Measurements from ENCODE around the gene KBTBD13.
"Not testable (repeated sequence)": the region's sequence is repeated elsewhere in the genome, so short reads cannot be mapped to it uniquely, and the experiment has no call there.

The KBTBD13 gene

DNA sequence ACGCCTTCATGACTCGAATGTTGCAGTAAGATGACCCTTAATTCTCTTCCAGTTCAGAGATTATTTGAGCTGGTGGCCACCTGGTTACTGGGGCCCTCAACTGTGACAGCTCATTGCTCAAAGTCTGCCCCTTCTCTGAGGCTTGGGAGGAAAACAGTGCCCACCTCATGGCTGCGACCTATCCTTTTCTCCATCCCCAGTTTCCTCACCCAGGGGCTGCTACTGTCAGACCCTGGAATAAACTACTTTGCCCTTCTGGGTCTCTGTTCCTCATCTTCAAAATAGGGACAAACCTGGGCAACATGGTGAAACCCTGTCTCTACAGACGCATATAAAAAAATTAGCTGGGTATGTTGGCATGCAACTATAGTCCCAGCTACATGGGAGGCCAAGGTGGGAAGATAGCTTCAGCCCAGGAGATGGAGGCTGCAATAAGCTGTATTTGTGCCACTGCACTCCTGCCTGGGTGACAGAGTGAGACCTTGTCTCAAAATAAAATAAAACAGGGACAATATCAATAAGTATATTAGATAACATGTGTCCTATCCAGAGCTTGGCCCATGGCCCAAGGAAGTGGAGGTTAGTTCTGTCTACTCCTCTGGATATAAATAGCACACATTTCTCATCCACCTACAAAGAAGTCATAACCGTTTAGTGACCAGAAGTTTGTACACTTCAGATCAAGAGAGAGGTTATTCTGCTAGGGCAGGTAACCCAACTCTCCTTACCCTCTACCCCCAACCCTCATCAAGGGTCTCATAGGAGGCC, 6.6 kb upstream of the KBTBD13 start:
- no peak for DNase-seq (ENCODE audit: low read depth)

DNA sequence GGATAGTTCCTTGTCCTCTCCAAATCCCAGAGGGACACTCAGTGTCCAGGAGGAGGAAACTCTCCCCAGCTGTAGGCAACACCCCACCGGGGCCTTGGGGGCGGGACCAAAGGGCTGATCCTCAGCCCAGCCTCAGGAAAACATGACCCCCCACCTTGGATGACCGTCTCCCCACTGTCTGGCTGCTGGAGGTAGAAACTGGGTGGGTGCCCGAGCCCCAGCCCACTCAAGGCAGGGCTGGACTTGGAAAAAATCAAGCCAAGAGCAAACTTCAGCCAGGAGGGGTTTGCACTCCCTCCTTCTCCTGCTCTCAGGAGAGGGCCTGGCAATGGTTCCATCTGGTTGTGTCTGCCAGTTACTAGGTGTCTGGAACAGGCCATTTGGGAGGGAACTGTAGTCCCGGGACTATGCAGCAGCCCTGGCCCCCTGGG, 5.2 kb upstream of the KBTBD13 start:
- DNase-seq (ENCODE audit: low read depth) = no peak

DNA sequence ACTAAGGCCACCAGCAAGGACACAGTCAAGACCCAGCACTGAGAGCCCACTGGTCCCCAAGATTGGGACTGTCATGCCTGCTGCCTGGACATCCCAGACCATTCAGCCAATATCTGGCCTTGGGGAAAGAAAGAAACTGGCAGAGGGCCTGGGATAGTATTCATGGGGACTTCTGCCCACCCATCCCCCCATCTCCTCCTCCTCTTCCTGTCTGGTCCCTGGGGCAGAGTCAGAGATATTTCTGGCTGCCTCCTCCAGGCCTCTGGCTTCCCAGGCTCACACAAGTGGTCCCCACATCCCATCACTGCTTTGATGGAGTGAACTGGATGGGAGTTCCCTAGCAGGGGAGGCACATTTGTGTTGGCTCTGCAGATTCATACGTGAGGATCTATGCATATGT, 4.5 kb upstream of the KBTBD13 start:
- no peak for DNase-seq (ENCODE audit: low read depth)

DNA sequence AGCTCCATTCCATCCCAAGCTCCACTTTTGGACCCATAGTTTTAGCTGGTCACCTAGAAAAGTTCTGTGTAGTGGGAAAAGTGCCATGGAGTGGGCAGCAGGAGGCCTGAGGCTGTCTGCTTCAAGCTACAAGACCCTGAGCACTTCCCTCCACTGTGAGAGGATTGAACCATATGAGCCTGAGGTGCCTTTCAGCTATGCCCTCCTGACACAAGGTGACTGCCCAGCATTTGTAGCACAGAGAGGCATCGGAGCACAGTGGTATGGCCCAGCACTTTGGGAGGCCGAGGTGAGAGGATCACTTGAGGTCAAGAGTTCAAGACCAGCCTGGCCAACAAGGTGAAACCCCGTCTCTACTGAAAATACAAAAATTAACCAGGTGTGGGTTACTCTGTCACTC, 3.9 kb upstream of the KBTBD13 start:
- DNase-seq (ENCODE audit: low read depth) = no peak

DNA sequence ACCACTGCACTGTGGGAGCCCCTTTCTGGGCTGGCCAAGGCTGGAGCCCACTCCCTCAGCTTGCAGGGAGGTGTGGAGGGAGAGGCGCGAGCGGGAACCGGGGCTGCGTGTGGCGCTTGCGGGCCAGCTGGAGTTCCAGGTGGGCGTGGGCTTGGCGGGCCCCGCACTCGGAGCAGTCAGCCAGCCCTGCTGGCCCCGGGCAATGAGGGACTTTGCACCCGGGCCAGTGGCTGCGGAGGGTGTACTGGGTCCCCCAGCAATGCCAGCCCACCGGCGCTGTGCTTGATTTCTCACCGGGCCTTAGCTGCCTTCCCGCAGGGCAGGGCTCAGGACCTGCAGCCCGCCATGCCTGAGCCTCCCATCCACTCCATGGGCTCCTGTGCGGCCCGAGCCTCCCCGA, 1.6 kb upstream of the KBTBD13 start:
- DNase-seq (ENCODE audit: low read depth) = not testable (repeated sequence)

DNA sequence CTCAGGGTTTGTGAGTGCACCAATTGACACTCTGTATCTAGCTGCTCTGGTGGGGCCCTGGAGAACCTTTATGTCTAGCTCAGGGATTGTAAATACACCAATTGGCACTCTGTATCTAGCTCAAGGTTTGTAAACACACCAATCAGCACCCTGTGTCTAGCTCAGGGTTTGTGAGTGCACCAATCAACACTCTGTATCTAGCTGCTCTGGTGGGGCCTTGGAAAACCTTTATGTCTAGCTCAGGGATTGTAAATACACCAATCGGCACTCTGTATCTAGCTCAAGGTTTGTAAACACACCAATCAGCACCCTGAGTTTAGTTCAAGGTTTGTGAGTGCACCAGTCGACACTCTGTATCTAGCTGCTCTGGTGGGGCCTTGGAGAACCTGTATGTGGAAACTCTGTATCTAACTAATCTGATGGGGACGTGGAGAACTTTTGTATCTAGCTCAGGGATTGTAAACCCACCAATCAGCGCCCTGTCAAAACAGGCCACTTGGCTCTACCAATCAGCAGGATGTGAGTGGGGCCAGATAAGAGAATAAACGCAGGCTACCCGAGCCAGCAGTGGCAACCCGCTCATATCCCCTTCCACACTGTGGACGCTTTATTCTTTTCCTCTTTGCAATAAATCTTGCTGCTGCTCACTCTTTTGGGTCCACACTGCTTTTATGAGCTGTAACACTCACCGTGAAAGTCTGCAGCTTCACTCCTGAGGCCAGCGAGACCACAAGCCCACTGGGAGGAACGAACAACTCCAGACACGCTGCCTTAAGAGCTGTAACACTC, 745 bp upstream of the KBTBD13 start:
- not testable (repeated sequence) for DNase-seq (ENCODE audit: low read depth)

DNA sequence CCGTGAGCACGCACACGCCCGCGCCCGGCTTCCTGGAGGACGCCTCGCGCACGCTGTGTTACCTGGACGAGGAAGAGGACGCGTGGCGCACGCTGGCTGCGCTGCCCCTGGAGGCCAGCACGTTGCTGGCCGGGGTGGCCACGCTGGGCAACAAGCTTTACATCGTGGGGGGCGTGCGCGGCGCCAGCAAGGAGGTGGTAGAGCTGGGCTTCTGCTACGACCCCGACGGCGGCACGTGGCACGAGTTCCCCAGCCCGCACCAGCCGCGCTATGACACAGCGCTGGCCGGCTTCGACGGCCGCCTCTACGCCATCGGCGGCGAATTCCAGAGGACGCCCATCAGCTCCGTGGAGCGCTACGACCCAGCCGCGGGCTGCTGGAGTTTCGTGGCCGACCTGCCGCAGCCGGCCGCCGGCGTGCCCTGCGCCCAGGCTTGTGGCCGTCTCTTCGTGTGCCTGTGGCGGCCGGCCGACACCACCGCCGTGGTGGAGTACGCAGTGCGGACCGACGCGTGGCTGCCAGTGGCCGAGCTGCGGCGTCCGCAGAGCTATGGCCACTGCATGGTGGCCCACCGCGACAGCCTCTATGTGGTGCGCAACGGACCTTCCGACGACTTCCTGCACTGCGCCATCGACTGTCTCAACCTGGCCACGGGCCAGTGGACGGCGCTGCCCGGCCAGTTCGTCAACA, 890 bp downstream of the KBTBD13 start:
- no peak for DNase-seq (ENCODE audit: low read depth)

DNA sequence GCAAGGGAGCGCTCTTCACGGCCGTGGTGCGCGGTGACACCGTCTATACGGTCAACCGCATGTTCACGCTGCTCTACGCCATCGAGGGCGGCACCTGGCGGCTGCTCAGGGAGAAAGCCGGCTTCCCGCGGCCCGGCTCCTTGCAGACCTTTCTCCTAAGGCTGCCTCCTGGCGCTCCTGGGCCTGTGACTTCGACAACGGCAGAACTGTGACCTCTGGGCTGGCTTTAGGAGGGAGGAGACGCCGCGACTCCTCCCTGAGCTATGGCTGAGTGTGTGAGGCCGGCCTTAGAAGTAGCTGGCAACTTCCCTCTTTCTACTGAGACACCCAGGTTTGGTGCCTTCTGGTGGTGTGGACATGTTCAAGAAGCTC, 1.4 kb downstream of the KBTBD13 start:
- peak; percentile 52 for DNase-seq (ENCODE audit: low read depth)

DNA sequence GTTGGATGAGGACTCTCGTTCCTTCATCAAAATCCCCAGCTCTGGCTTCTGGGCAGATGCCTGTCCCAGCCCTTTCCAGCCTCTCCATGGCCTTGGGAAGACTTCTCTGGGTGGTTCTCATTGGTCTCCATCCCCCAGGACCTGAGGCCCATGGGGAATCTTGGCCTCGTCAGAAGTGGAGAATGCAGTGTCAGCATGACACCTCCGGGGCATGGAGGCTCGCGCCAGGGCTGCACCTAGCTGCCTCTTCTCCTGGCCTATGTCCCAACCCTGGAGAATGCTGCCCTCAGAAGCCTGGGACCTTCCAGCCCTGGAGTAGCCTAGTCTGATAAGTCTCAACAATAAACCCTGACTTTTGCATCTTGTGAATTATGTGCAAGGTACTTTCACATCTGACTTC, 3.0 kb downstream of the KBTBD13 start:
- no peak for DNase-seq (ENCODE audit: low read depth)

DNA sequence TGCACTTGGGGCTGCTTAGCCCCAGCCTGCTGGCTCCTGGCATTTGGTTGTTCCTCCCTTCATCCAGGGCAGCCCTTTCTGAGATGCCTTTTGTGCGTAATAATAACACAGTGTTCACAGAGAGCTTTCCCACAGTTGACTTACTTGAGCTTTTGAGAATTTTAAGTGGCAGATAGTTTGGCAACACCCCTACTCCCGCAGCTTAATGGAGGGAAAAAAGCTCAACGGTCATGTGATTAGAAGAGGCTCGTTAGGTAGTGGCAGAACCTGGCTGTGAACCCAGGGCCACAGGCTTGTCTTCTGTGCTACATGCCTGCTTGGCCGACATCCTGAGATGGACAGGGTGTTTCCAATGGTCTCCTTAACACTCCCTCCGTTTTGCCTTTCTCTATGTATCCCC, 4.7 kb downstream of the KBTBD13 start:
- no peak for DNase-seq (ENCODE audit: low read depth)

DNA sequence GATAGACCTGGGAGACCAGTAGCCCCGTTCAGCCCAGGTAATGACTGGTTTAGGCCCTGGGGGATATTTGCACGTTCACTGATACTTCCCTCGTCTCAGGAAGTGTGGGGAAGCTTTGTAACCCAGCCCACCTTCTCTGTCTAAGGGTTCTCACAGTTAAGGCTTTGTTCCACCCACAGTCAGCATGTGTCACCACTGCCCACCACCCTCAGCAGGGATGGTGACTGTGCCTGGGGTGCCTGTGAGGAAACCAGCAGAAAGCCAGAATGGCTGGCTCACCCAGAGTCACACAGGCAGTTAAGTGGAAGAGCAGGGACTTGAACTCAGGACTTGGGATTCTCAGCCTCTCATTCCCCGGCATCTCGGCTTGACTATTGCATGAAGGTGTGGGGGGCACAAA, 5.2 kb downstream of the KBTBD13 start:
- peak; percentile 17 for DNase-seq (ENCODE audit: low read depth)

DNA sequence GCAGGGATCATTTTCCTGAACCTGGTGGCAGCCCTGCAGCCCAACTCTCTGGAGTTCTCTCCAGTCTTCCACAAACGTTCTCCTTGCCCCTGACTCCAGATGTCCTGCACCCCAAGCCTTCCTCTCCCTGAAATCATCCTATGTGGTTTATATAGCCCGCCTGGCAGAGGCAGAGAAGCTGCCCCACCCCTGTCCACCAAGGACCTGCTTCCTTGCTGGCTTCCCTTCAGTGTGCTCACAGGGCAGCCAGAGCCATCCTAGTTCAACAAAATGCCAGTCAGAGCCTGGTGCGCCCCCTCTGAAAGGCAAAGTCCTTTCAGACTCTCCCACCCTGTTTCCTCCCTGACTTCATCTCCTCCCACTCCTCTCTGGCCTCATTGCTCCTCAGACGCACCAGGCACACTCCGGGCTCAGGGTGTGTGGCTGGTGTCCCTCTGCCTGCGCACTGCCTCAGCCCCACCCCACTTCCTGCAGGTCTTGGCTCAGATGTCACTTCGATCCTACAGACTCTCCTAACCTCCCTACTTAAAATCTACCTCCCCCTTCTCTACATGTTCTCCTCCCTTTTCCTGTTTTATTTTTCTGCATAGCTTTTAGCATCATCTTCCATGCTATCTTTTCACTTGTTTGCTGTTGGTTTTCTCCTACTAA, 5.9 kb downstream of the KBTBD13 start:
- DNase-seq (ENCODE audit: low read depth) = peak; percentile 15

DNA sequence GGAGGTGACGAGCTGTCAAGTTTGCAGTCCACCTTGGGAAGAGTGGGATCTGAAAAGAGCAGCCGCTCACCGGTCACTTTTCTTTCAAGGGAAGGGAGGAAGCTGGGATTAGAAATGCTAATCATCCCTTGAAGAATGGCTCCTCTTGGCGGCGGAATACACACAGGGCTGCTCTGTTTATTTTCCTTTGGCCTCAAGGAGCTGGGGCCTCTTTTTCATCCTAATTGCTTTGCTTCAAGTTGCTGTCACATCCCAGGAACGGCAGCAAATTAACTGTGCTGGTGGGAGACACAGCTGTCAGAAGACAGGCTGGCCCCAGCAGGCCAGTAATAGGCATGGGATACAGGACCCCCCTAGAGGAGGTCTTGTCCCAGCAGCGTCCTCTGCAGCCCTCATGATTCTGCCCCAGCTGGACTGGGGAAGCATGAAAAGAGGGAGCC, 6.7 kb downstream of the KBTBD13 start:
- no peak for DNase-seq (ENCODE audit: low read depth)

DNA sequence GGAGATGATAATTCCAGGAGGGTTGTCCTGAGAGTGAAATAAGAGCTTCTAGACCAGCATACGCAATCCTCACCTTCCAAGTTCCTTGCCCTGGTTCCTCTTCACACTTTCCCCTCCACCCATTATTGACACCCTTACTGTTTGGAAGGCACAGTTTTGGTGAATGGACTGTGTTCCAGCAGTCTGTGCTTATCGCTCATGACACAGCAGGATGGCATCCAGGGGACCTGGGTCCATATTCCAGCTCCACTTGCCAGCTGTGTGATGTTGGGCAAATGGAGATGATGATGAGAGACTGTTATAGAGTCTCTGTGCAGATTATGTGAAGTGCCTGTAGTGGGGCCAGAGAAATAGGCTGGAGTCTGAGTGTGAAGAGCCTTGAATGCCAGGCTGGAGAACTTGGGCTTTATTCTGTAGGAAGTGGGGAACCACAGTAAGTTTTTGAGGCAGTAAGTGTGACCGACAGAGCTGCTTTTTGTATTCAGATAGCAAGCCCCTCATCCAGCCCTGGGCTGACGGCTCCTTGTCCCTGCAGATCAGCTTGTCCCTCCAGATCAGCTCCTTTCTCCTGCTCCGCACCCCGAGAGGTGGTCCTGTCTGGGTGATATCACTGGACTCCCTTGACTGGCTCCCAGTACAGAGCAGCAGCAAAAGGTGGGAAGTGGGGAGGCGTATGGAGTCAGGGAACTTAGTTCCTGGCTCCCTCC, 8.1 kb downstream of the KBTBD13 start:
- DNase-seq (ENCODE audit: low read depth) = no peak

DNA sequence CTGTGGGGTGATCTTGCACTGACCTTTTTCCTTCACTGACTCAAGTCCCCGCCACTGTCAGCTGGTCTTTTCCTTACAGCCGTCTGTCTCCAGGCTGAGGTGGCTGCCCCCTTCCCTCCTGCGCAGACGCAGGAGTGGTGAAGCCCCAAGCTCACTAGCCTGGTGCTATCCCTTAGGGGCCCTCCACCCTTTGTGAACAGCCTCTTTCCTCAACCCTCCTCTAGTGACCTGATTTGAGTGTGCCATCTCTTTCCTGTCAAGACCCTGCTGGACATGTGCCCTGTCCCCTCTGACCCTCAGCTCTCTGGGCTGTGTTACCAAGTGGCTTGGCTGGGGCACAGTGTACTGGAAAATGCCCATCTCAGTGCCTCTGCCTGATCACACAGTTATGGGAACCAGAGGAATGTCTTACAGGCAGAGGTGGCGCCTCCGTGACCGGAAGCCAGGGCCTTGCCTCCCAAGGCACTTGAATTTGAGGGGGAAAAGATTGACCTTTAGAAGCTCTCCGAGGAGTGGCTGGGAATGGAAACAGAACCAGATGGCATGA, 8.7 kb downstream of the KBTBD13 start:
- DNase-seq (ENCODE audit: low read depth) = no peak

DNA sequence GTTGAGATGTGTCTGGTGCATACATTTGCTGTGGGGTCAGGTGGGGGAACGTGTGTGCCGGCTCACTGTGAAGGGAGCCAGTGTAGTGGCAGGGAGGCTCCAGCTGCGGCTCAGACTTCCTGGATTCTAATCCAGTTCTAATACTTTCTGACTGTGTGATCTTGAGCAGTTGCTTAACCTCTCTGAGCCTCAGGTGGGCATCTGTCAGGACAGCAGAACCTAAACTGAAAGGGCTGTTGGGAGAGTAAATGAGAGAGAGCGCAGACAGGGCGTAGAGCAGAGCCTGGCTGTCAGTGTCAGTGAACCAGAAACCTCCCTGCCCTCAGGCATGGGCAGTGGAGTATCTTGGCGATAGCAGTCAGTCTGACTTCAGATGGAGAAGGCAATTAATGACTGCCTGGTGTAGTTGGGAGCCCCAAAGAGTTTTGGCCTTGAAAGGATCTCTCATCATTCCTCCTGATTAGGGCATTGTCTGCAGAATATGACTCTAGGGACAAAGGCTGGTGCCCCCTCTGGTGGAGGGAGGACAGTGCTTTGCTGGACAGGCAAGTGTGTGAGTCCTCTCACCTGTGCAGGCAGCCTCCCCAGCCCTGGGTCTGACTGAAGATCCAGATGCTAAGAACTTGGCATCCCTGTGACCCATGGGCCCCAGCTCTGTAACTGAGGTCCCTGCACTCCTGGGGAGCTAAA, 9.6 kb downstream of the KBTBD13 start:
- no peak for DNase-seq (ENCODE audit: low read depth)

DNA sequence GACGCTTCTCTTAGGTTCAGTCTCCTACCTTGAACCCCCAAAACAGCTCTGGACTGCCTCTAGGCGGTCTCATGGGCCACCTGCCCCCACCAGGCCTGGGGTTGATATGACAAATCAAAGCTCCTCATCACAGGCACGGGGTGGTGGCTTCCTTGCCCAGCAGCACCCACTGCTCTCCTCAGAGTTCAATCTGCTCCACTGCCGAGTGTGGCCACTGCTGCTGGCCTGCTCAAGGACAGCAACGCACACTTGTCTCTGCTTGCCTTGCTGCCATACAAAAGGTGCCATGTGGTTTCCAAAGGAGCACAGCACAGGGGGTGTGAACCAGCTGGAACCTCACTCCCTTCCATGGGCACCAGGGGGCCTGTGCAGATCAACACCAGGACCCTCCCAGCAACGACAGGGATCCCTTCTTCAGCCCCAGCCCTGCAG, 10.2 kb downstream of the KBTBD13 start:
- DNase-seq (ENCODE audit: low read depth) = no peak

DNA sequence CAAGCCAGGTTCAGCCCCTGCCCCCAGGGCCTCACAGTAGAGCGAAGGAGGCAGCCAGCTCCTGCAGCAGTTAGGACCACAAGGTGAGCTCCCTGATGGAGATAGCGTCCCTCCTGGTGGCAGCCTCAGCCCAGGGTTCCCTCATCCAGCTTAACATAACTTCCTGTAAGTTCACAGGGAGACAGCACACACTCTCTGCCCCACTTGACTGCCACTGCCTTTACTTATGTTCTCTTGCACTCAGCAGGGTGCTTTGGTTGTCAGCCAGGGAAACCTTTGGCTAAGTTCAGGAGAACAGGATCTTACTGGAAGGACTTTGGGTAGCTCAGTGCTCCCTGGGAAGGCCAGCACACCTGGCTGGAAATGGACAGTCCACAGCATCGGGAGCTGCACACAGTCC, 10.9 kb downstream of the KBTBD13 start:
- DNase-seq (ENCODE audit: low read depth) = no peak

DNA sequence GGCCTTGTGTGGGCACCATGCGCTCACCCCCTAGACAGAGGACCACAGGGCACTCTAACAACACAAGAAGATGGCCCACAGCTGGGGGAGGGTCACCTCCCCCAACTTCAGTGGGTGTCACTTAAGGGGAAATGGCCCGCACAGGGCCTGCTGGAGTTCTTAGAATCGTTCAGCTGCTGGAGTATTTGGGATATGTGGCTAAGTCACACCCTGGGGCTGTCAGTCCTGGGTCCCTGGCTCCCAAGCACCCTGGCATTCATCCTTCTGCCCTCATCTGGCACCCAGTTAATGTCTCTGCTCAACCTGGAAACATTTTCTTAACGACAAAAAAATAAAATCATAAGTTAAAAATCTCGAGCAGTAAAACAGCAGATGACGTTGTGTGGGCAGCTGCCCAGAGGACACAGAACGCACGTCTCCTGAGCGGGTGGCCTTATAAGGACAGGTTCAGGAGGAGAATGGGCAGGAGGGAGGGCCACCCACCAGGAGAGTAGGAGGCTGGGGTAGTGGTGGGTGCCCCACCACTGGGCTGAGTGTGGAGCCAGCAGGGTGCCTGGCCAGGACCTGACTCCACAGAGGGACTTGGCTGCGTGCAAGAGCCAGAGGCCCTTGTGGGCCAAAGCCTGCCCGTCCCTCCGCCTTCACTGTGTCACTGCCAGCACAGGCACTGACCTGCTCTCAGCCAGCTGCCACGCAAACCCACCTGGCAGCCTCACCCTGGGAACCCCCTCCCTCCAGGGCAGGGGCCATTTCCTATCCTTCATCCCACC, 11.5 kb downstream of the KBTBD13 start:
- DNase-seq (ENCODE audit: low read depth) = no peak

DNA sequence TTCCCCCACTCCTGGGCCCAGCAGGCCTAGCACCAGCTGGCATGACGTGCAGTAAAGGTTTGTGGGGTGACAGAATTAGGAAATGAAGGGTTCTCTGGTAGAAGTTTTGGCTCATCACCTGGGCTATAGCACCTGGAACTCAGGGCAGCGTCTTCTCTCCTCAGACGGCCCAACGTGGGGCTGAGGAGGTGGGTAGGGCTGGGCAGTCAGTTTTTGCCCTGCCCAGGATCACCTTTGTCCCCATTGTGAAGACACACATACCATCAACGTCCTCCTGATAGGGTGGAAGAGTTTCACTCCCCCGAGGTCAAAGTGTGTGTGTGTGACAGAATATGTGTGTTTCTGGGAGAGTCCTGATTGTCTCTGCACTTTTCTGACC, 12.1 kb downstream of the KBTBD13 start:
- DNase-seq (ENCODE audit: low read depth) = no peak

All from activated T-cell treated with anti-CD3 and anti-CD28 coated beads for 48 hours (primary cell).